GM18498 (cell line): ENCODE data around the gene MID1.

ENCODE experiments used
- ATAC-seq: cut with Tn5 transposase; IDR thresholded peaks from one replicate; pipeline ENCODE4 v1.9.1; 2021; ENCODE audit warnings: mild to moderate bottlenecking, moderate library complexity; ENCODE audit not compliant: unreplicated experiment

MID1 gene

DNA sequence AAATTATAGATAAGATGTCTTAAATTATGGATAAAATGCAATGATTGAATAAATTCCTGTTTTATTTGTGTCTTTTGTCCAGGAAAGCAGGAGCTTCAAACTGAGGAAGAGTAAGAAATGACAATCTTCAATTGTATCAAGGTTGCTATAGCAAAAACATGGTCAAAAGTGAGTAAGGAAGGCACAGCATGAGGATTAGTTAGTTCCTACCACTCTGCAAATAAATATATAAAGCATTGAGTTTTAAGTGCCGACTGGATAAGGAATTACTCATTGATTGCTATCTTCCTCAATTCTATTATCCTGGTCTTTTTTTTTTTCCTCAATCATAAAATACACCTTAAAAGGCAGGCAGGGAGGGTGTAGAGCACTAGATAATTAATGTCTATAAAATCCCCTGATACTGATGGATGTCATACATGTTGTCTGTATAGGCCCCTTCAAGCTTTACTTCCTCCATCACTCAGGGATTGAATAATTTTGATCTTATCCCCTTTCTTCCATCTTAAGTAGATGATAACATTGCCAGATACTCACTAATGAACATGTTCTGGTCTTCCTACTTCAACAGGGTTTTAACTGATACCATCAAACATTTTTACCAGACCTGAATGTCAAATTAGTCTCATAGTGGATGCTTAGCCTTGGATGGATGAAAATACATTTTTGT, 86.6 kb downstream of the MID1 start:
- no peak for ATAC-seq

DNA sequence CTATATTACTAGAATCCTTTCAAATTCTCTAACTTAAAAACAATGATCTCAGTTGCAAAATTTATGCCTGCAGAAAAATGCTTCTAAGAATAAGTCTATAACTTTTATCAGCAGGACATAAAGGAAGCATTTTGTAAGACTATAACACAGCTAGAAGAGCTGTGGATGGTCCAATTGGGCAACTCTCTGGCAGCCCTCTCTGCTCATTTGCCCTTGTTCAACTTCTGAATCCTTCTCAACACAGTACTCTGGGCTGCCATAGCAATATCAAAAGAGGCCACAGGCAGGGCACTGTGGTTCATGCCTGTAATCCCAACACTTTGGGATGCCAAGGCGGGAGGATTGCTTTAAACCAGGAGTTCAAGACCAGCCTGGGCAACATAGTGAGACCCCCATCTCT, 88.5 kb downstream of the MID1 start:
- ATAC-seq: no peak

DNA sequence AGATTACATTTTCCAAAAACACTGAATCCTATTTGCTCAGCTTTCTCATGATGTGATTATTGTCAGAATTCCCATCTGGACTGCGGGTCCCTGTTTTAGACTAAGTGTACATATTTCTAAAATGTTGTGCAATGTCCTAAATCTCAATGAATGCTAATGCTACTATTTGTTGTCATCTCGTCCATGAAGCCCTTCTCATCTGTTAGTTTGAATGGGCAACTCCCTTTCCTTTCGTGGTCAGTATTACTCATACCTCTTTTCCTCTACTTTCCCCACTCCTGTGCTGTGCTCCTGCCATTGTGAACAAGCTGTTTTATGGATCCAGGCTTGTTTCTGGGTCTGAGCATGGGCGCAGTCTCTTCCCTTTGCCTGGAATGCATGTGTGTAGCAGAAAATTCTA, 91.0 kb downstream of the MID1 start:
- ATAC-seq: no peak

DNA sequence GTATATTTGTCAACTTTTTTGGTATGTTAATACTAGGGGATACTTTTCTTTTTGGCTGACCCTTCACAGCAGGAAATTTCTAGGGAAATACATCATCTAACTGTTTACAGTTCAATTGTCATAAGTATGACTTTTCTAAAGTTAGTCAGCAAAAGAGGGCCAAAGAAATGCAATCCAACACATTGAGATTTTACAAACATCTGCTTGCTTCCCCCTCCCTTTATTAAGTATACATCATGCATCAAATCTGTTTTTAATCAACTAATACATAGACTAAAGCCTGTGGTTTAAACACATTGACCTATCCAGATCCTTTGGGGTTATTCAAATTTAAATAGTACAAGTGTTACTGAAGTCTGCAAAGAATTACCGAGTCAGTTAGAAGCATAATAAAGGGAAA, 93.9 kb downstream of the MID1 start:
- no peak for ATAC-seq

DNA sequence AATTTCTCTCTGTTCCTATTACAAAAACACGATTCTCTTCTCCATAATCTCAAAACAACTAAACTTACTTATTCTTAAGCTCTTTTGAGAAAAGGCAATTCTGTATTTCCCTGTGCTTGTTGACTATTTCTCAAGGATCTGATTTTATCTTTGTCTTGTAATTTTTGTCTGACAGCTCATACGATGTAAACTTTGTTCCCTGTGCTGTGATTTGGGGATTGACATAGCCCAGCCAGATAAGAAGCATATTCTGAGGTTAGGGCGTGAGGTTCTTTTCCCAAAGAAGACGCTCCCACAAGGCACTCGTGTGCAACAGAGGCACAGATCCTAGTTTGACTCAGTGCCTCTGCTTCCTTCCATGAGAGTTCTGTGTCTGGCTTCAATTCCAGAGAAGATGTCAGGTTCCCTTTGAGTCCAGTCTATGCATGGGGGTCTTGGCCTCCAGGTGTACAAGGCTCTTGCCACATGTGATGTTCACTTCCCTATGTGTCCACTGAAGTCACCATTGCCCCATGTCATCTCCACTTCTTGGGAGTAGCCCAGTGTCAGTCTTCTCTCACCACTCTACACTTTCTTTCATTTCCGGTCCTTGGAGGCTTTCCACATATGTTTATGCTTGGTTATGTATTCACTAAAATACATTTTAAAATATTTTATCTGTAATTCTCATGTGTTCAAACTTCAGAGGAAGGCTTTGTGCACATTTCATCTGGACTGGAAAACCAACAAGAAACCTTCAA, 94.8 kb downstream of the MID1 start:
- ATAC-seq: no peak

DNA sequence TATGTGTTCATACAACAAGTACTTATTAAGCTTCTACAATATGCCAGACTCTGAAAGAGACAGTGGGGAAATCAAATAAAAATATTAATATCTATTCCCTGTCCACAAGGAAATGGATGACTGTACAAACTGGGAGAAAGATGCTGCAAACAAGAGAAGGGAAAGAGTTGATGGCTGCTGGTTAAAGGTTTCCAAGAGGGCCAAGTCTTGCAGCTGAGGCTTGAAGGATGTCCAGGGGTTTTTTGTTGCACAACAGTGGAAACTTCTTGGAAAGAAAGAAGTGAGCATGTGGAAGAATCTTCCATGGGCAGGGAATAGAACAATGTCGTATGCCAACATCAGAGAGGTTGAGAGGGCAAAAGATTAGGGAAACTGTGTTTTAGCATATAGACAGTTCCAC, 95.8 kb downstream of the MID1 start:
- no peak for ATAC-seq

DNA sequence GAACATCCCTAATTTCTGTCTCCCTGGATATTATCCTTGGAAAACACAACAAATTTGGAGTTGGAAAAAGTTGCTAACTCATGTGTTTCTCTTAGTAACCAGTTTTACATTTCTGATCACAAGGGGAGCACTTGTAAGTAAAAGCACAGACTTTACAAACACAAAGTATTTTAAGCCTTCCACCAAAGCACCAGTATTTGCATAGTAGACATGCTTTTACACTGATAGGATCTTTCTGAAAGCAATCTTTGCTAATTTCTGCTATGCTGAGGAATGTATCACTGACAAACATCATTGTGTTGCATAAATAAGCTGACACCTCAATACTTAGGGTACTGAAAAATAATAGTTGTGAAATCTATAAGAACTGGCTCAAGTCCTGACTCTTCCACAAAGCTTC, 100.6 kb downstream of the MID1 start:
- no peak for ATAC-seq

DNA sequence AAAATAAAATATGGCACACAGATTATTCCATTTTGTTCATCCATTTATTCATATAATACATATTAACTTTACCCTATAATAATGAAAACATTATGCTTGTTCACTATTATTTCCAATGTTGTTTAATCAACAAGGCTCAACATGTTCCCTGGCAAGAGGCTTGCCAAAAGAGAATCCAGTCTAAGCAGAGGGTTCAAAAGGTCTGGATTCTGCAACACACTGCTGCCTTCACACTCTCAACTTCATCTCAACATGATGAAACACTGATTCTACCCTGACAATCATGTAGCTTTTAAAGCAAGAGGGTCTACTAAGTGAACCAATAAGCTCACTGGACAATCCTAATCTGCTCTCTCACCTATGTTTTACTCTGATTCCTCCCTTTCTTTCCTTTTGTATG, 101.1 kb downstream of the MID1 start:
- ATAC-seq: no peak

DNA sequence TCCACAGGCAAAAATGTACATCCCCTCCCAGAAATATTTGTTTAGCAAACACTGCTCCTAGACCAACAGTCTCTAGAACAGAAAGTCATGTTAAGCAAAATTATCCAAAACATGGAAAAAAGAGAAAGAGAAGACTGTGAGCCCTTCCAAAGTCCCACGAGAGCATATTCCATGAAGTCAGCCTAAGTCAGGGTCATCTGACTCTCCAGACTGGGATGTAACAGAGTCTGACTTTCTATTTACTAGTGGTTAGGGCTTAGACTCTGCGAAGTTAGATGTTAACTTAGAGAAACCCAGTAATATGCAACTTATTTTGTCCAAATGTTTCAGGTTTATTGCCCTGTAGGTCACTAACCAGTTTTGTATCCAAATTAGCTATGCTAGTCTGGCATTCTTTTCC, 102.3 kb downstream of the MID1 start:
- ATAC-seq: no peak

DNA sequence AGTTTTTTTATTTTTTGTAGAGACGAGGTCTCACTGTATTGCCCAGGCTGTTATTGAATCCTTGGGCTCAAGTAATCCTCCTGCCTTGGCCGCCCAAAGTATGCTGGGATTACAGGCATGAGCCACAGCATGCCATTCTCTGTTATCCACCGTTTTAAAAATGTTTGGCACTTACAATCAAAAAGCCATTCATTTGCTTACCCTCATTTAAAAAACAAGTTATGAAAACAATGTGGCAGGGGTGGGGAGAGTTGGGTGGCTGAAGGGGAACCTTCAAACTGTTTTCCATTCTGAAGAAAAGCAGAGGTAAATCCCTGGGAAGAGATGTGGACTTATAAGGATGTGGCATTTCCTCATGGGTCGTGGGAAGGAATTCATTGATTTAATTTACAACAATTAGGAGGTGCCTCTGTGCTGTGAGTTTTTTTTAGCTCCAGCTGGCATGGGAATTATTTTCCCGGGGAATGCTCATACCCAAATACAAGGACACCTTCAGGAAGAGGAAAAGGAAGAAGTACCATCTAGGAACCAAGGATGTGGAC, 103.5 kb downstream of the MID1 start:
- no peak for ATAC-seq

DNA sequence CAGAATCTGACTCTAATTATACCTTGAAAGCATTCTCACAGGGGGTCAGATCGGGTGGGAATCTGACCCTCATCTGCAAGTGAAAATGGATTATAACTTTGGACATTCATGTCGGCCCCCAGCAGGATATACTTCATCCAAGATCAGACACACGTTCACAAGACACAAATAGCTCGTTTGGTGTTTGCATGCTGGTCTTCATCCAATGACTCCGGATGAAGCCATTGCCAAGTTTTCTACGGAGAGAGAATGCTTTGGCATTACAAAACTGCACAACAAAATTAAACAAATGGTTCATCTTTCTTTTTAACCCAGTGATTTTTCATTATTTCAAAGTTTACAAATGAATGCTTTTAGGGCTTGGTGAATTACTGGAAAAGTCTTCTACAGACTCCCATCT, 105.5 kb downstream of the MID1 start:
- ATAC-seq: no peak

DNA sequence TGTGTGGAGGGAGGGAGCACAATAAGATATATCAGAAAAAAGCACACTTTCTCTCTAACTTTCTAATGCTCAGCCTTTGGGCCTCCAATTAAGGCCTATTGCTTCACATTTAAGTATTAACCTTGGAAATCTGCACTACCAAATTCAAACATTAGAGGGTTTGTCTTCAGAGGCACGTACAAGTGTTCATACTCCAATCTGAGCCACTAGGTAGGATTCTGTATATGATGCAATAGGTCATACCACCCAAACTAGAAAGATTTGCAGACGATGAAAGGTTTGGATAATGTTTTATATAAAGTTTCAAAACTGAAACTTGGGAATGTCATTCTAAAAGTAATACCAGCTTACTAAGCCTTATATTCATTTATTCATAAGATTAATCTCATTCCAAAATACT, 106.4 kb downstream of the MID1 start:
- no peak for ATAC-seq

DNA sequence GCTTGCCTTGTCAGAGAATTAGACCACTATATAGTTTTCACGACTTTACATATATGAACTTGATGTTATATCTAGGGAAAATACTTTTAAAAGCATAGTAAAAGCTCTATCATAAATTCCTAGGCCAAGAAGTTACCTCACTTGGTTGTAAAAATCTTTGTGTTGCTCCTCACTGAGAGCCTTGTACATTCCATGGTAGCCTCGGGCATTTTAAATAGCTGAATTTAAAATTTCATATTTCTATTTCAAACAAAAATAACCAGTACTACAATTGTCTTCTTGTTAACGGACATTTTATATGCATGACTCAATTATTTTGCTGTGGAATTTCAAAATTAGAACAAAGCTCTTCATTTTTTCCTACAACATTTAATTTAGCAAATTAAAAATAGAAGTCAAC, 107.6 kb downstream of the MID1 start:
- ATAC-seq: no peak

DNA sequence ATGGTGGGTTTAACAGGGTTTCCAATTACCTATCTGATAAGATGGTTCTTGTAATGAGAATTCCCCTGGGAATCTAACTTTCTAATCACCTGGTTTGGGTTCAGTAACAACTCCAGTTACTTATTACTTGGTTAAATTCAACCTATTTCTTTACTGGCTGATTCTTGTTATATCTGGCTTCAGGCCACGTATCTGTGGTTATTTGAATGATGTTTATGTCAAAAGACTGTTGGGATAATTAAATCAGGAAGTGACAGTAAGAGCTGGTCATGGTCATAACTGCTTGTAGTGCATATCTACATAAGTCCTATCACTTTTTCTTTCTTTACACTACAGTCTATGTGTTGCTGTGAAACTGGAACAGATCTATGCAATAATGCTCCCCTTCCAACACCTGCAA, 108.1 kb downstream of the MID1 start:
- ATAC-seq: no peak

DNA sequence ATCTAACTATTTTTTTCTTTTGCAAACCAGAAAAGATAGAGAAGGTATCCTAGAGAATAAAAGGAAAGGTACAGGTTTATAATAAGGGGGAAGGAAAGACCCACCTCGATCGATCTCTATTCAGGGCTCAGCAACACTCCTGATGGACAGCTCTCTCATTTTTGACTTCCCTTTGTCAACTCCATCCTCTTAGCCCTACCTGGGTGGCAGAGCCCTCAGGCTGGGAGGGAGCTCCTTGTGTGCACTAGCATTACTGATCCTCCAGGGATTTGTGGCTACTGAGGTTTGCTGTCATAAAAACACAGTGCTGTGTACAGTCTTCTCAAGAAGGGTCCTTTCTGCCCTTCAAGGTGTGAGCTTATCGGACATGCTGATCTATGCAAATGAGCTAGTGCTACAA, 111.0 kb downstream of the MID1 start:
- ATAC-seq: no peak

DNA sequence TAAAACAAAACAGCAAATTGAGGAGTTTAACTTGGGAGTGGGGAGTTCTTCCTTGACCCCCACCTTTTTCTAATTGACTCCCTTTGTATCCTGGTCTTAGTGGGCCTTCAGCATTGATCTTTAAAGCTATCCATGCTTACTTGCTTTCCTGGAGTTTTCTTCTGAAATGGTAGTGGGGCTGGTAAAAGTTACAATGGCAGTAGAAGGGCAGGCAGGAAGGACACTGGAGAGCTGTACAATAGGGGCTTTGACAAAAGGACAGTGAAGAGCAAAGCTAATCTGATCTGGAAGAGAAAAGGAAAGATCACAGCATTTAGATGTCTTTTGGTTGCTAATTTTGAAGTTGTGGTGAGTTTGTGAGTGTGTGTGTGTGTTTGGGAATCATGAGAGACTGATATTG, 111.5 kb downstream of the MID1 start:
- ATAC-seq: no peak

DNA sequence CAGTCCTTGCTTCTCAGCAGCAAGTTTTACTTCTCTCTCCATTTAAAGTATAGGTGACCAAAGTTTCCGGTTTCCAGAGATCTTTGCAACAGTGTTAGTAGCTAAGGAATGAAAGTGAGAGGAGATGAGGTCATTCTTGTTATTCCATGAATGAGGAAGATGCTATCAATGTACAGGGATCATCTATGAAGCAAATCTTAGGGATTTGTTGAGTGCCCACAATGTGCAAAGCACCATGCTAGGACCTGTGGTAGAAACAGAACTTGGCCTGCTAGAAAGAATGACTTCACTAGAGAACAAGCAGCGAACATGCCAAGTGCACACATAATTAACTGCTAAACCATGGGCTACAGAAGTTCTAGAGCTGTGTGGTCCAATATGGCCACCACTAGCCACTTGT, 112.5 kb downstream of the MID1 start:
- ATAC-seq: no peak

DNA sequence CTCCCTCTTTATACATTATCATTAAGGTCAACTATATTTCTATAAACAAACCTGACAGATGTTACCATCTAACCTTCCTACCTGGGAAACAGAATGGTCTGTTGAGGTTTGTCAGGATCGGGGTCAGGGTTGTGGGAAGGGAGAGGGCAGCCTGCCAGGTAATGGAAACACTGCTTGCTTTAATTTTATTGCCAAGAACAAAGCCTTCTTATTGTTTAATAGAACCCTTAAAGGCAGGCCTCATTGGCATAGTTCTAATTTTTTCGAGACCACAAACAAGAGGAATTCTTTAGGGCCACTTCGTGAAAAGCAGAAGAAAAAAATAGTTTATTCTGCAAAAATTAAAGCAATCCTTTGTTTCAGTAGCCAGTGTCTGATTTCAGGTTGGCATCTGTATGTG, 113.2 kb downstream of the MID1 start:
- ATAC-seq: no peak

DNA sequence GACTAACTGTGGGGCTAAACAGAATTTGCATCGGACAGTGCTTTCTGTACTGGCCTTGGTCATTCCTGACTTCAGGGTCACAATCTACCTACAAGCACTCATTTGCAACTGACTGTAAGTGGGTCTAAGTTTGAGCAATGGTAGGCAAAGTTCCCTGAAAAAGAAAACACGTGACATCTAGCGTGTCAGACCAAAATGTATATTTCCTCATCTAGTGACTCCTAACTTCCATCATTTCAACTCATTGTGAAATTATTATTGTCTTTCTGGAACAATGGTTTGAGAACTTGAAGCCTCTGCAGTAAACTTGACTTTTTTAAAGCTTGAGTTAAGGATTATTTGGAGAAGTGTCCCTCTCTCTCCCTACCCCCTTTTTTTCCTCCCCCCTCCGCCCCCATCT, 113.6 kb downstream of the MID1 start:
- no peak for ATAC-seq

DNA sequence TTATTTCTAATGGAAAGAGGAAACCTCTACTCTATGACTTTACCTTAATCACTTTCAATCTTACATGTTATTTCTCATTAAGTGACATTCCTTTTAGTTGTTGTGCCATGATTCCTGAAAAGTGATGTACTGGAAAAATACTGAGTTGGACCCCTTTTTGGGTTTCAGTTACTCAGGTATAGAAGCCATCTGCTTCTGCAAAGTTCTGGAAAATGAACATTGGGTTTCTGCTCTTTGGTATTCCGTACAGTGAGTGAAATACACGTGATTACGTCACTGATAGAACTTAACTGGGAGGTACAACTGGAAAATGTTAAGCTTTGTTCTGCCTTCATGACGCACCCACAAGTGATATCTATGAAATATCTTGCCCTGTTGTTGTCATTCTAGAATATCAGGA, 114.7 kb downstream of the MID1 start:
- ATAC-seq: no peak

DNA sequence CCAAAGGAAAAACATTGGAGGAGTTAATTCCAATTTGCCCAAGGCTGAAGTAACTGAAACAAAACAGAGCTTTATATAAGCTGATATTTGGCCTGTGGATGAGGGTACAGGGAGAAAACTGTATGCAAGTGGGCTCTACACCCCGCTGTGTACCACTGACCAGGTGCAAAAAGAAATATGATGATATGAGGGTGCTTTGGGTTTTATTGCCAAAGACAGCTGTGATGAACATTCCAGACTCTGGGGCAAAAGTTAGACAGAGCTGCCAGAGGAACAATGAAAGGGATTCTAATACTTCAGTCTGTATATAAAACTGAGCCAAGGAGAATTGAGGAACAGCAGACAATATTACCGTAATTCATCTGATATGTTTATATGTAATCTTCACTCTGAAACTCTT, 117.4 kb downstream of the MID1 start:
- no peak for ATAC-seq

DNA sequence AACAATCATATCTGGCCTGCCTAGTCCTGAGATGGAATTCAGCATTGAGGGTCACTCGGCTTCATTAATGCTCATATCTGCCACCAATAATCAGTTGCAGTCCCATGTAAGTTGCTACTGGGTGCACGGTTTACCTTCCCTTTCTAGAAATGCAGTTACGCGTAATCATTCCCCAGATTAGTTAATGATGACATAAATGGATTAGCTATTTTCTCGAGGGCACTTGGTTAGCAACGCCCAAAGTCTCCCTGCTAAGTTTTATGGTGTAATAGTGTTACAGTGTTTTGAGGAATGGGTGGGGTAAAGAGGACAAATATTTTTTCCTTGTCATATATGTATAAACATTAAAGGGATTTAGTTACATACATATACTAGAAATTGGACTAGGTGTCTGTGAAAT, 118.8 kb downstream of the MID1 start:
- no peak for ATAC-seq
